Stimulated activated naive CD8-positive, alpha-beta T cell treated with anti-CD3 and anti-CD28 coated beads, Interleukin-15, Interleukin-2, amounts not matched to agents 100 ng/mL and 50 ng/mL, for 24 hours (primary cell): ENCODE data around the gene RASSF5.
"Not testable (repeated sequence)": the region's sequence is repeated elsewhere in the genome, so short reads cannot be mapped to it uniquely, and the experiment has no call there.

Experiments used
- H3K27ac Mint-ChIP-seq: one replicate; pipeline ENCODE4 v1.8.0; 2021; ENCODE audit warnings: mild to moderate bottlenecking, mixed read lengths
- H3K27me3 Mint-ChIP-seq: one replicate; pipeline ENCODE4 v1.8.0; 2021; ENCODE audit warnings: mixed read lengths
- H3K36me3 Mint-ChIP-seq: one replicate; pipeline ENCODE4 v1.8.0; 2021; ENCODE audit warnings: low read depth, mixed read lengths
- H3K4me1 Mint-ChIP-seq: one replicate; pipeline ENCODE4 v1.8.0; 2021; ENCODE audit warnings: low read depth, mixed read lengths
- H3K4me3 Mint-ChIP-seq: one replicate; pipeline ENCODE4 v1.8.0; 2021; ENCODE audit warnings: mild to moderate bottlenecking, mixed read lengths
- H3K9me3 Mint-ChIP-seq: one replicate; pipeline ENCODE4 v1.8.0; 2021; ENCODE audit warnings: mixed read lengths

Gene RASSF5

GRCh38 chr1:206470692-206471414, 36.5 kb upstream of the RASSF5 start:
- Mint-ChIP-seq H3K27me3 (no peaks in the 10 kb centered on the region), H3K27ac (peak overlapping the region; percentile 95), H3K4me1 (peaks cover 91% of the 10 kb centered on the region), H3K36me3 (peaks cover 24% of the 10 kb centered on the region), H3K9me3 (no peaks in the 10 kb centered on the region), H3K4me3 (peak overlapping the region; percentile 88)

GRCh38 chr1:206471415-206471801, 35.9 kb upstream of the RASSF5 start:
- H3K9me3 Mint-ChIP-seq = no peaks in the 10 kb centered on the region
- peak overlapping the region; percentile 95 for H3K27ac Mint-ChIP-seq
- H3K27me3 Mint-ChIP-seq = no peaks in the 10 kb centered on the region
- H3K4me1 Mint-ChIP-seq = peaks cover 91% of the 10 kb centered on the region
- H3K36me3 Mint-ChIP-seq = peaks cover 30% of the 10 kb centered on the region
- peak overlapping the region; percentile 88 for H3K4me3 Mint-ChIP-seq

DNA sequence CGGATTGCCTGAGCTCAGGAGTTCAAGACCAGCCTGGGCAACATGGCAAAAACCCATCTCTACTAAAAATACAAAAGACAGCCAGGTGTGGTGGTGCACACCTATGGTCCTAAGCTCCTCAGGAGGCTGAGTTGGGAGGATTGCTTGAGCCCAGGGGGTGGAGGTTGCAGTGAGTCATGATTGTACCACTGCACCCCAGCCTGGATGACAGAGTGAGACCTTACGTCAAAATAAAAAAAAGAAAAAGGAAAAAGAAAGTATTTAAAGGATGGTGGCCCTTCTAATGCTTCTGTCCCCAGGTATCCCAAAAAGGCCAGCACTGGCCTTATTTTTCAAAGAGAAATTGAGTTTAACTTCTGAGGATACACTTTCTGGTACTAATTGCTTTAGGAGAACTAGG, 35.3 kb upstream of the RASSF5 start:
- Mint-ChIP-seq H3K9me3 (no peaks in the 10 kb centered on the region), H3K27me3 (no peaks in the 10 kb centered on the region), H3K4me1 (peaks cover 85% of the 10 kb centered on the region), H3K4me3 (peak overlapping the region; percentile 88), H3K36me3 (peaks cover 36% of the 10 kb centered on the region), H3K27ac (peak overlapping the region; percentile 95)

DNA sequence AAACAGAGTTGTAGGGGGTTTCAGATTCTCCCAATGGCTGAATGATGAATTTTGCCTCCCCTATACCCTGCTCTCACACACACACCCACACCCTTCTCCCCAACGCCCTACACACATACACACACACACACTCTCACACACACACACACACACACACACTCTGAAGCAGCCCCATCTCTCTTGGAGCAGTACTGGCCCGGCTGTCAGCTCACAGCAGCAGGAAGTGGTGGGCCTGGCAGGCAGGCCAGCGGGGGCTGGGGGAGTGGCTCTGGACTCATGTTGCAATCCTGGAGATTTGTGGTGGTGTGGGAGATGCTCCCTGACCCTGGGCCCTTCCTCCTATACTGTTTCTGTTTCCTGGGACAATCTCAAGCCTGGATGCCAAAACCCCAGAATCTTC, 34.9 kb upstream of the RASSF5 start:
- Mint-ChIP-seq H3K9me3 (no peaks in the 10 kb centered on the region), H3K36me3 (peaks cover 40% of the 10 kb centered on the region), H3K4me3 (peak overlapping the region; percentile 88), H3K4me1 (peaks cover 81% of the 10 kb centered on the region), H3K27ac (peak overlapping the region; percentile 95), H3K27me3 (no peaks in the 10 kb centered on the region)

- Mint-ChIP-seq H3K27me3 (no peaks in the 10 kb centered on the region), H3K9me3 (no peaks in the 10 kb centered on the region), H3K4me3 (peak overlapping the region; percentile 88), H3K36me3 (peaks cover 40% of the 10 kb centered on the region), H3K27ac (peak overlapping the region; percentile 95), H3K4me1 (peaks cover 76% of the 10 kb centered on the region)
These were observed 34.4 kb upstream of the RASSF5 start for GRCh38 chr1:206472886-206473285.

- no peaks in the 10 kb centered on the region for H3K27me3 Mint-ChIP-seq
- H3K27ac Mint-ChIP-seq = no peak overlapping the region
- H3K36me3 Mint-ChIP-seq = peaks cover 56% of the 10 kb centered on the region
- no peak overlapping the region for H3K4me3 Mint-ChIP-seq
- peaks cover 66% of the 10 kb centered on the region for H3K4me1 Mint-ChIP-seq
- no peaks in the 10 kb centered on the region for H3K9me3 Mint-ChIP-seq
These were observed 31.3 kb upstream of the RASSF5 start for GRCh38 chr1:206476058-206476457.

- Mint-ChIP-seq H3K36me3 (peaks cover 60% of the 10 kb centered on the region), H3K4me3 (no peak overlapping the region), H3K27me3 (no peaks in the 10 kb centered on the region), H3K4me1 (peaks cover 65% of the 10 kb centered on the region), H3K27ac (no peak overlapping the region), H3K9me3 (no peaks in the 10 kb centered on the region)
These were observed 30.7 kb upstream of the RASSF5 start for GRCh38 chr1:206476591-206476990.

DNA sequence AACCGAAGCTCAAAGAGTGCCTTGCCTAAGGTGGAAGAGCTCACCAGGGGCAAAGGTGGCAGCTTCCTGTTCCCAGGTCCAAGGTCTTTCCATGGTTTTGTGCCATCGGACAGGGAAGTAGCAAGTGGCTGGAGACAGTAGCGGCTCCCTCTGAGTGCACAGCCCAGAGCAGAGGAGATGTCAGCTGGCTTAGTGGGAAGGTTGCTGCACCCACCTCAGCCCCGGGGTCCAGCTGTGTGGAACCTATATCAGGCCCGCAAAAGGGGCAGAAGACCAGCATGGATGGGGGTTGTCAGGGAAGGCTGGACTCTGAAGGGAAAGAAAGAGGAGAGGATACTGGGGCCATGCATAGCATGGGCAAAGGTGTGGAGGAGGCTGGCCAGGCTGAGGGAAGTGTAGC, 30.2 kb upstream of the RASSF5 start:
- peaks cover 60% of the 10 kb centered on the region for H3K4me1 Mint-ChIP-seq
- H3K4me3 Mint-ChIP-seq = no peak overlapping the region
- no peaks in the 10 kb centered on the region for H3K27me3 Mint-ChIP-seq
- no peaks in the 10 kb centered on the region for H3K9me3 Mint-ChIP-seq
- peaks cover 60% of the 10 kb centered on the region for H3K36me3 Mint-ChIP-seq
- H3K27ac Mint-ChIP-seq = no peak overlapping the region

- Mint-ChIP-seq H3K27ac (no peak overlapping the region), H3K27me3 (no peaks in the 10 kb centered on the region), H3K9me3 (no peaks in the 10 kb centered on the region), H3K4me3 (no peak overlapping the region), H3K36me3 (peaks cover 60% of the 10 kb centered on the region), H3K4me1 (peaks cover 54% of the 10 kb centered on the region)
These were observed 29.6 kb upstream of the RASSF5 start for GRCh38 chr1:206477581-206478380.

GRCh38 chr1:206478746-206479145, 28.6 kb upstream of the RASSF5 start:
- Mint-ChIP-seq H3K27me3 (no peaks in the 10 kb centered on the region), H3K9me3 (no peaks in the 10 kb centered on the region), H3K4me1 (peaks cover 46% of the 10 kb centered on the region), H3K4me3 (no peak overlapping the region), H3K27ac (no peak overlapping the region), H3K36me3 (peaks cover 53% of the 10 kb centered on the region)

- H3K4me3 Mint-ChIP-seq = no peak overlapping the region
- no peaks in the 10 kb centered on the region for H3K27me3 Mint-ChIP-seq
- H3K4me1 Mint-ChIP-seq = peaks cover 40% of the 10 kb centered on the region
- no peaks in the 10 kb centered on the region for H3K9me3 Mint-ChIP-seq
- peak overlapping the region; percentile 23 for H3K27ac Mint-ChIP-seq
- peaks cover 47% of the 10 kb centered on the region for H3K36me3 Mint-ChIP-seq
These were observed 27.9 kb upstream of the RASSF5 start for GRCh38 chr1:206479183-206480125.

- no peak overlapping the region for H3K27ac Mint-ChIP-seq
These were observed 27.1 kb upstream of the RASSF5 start for GRCh38 chr1:206480211-206480610.

GRCh38 chr1:206482611-206483010, 24.7 kb upstream of the RASSF5 start:
- H3K27me3 Mint-ChIP-seq = no peaks in the 10 kb centered on the region
- peaks cover 21% of the 10 kb centered on the region for H3K4me1 Mint-ChIP-seq
- H3K9me3 Mint-ChIP-seq = no peaks in the 10 kb centered on the region
- H3K36me3 Mint-ChIP-seq = peaks cover 24% of the 10 kb centered on the region
- H3K27ac Mint-ChIP-seq = no peak overlapping the region
- H3K4me3 Mint-ChIP-seq = no peak overlapping the region

More at GRCh38 chr1:206480211-206480610, 27.1 kb upstream of the RASSF5 start:
- Mint-ChIP-seq H3K4me1 (peaks cover 33% of the 10 kb centered on the region), H3K4me3 (no peak overlapping the region), H3K9me3 (no peaks in the 10 kb centered on the region), H3K36me3 (peaks cover 43% of the 10 kb centered on the region), H3K27me3 (no peaks in the 10 kb centered on the region)

DNA sequence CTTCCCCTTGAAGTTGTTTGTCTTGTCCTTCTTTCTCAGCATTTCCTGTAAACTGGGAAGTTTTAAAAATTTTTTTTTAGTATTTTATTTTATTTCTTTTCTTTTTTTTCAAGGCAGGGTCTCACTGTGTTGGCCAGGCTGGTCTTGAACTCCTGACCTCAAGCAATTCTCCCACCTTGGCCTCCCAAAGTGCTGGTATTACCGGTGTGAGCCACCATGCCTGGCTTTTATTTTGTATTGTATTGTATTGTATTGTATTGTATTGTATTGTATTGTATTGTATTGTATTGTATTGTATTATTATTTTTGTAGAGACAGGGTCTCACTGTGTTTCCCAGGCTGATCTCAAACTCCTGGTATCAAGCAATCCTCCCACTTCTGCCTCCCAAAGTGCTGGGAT, 23.5 kb upstream of the RASSF5 start:
- H3K27me3 Mint-ChIP-seq, H3K4me3 Mint-ChIP-seq, H3K9me3 Mint-ChIP-seq, H3K27ac Mint-ChIP-seq: not testable (repeated sequence)
- H3K36me3 Mint-ChIP-seq = peaks cover 18% of the 10 kb centered on the region
- peaks cover 21% of the 10 kb centered on the region for H3K4me1 Mint-ChIP-seq
